Activated CD8-positive, alpha-beta memory T cell treated with anti-CD3 and anti-CD28 coated beads for 36 hours (primary cell): ENCODE measurements around the gene COL23A1. TPM values are rescaled to one million over a fixed set of nuclear protein-coding genes. Genes with fewer than 3 reads are reported as not detected.

Experiments used
- CTCF ChIA-PET: fragments of 350-600 bp; sonication (Branson Sonifier 250); formaldehyde crosslinking; loops from one replicate; lab custom pipeline; 2021; ENCODE audit warnings: antibody characterized with exemption; lab: Charles Lee
- POLR2A ChIA-PET: fragments of 350-600 bp; sonication (Branson Sonifier 250); formaldehyde crosslinking; loops from one replicate; lab custom pipeline; 2021; ENCODE audit warnings: antibody characterized with exemption; lab: Charles Lee
- total RNA-seq, 2 experiments: library from RNA; stranded (reverse); gene quantifications; one replicate each; pipeline ENCODE4 v1.2.3, GENCODE V29; 2021

The COL23A1 gene
- total RNA-seq, 2 experiments from 2014 or later, result 0.11 to 0.13 TPM

- ChIA-PET CTCF (no interaction called here), POLR2A (no interaction called here)
These were observed 70.4 kb downstream of the COL23A1 start for GRCh38 chr5:178519804-178520203.

GRCh38 chr5:178519155-178519554 is 71.0 kb downstream of the COL23A1 start:
- CTCF ChIA-PET, result no interaction called here
- POLR2A ChIA-PET, result no interaction called here

DNA sequence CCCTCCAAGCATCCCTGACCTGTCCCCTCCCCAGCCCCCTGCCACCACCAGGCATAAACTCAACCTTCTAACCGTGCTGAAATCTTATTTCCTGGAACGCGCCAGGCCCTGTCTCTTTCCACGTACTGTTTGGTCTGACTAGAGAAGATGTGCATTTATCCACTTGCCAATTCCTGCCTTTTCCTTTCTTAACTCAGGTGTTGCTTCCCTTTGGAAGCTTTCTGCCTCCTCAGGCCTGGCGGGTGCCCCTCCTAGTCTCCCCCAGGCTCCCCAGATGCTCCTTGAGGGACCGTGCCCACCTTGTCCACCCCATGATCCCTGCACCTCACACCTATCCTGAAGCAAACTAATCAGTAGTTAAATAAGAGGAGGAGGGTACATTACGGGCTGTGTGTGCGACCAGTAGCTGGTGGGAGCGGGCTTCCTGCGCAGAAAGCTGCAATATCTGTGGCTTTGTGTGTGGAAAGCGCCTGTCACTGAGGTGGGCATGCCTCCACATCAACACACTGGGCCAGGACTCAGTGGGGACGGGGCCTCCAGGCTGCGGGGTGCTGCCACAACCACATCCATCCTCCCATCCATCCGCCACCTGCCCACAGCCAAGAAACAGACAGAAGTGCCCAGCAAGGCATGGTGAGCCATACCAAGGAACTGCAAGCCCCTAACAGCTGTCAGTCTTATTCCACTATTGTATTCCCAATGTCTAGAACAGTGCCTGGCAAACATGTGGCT is 73.5 kb downstream of the COL23A1 start:
- ChIA-PET CTCF (no interaction called here), POLR2A (no interaction called here)

DNA sequence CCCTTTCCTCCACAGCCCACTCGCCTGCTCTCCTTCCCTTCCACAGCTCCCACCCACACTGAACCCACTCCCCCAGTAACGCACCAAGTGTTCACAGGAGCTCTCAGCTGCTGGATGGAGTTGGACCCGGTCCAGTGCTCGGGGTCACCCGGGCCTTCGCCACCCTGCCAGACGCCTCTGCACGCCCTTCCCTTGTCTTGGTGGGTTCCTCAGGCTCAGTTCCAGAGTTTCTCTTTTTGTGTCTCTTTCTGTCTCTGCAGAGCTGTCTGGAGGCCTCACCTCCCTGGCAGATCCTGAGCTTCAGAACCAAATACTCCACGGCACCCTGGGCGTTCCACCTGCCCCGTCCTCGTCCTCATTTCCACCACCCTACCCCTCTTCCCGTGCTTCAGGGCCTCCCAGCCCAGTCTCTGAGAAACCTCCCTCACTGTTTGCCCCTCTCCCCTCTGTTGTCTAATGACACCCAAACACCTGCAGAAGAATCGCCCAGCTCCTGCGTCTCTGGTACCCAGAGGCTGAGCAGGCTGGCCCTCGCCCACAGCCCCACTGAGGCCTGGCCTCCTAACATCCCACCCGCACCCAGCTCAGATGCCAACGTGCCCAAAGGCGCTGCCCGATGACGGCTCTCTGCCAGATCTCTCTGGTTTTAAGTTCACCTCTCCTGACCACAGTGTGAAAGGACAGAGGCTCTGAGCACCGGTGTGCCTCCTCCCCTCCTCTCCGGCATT is 74.3 kb downstream of the COL23A1 start:
- CTCF ChIA-PET, result no interaction called here
- POLR2A ChIA-PET, result no interaction called here

- CTCF ChIA-PET, result no interaction called here
- POLR2A ChIA-PET, result no interaction called here
These were observed 75.3 kb downstream of the COL23A1 start for GRCh38 chr5:178514851-178515418.

DNA sequence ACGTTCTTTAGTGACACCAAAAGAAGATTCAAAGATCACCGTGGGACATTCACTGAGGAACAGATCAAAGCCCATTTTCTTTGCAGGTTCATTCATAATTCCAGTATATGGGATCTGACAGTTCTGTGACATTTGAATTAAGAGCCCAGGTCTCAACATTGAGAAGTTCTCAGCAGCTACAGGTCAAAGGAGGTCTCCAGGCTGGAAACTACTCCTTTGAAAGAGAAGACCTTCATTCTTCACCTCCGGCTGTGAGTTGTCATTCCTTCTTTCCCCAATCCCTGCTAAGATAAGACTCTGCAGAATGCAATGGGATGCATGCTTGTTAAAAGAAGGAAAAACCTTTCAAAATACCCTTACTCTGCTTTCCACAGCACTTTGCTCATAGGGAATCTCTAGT is 79.0 kb downstream of the COL23A1 start:
- ChIA-PET POLR2A (no interaction called here), CTCF (no interaction called here)

- ChIA-PET CTCF (no interaction called here), POLR2A (interaction anchor here (0.5 kb wide), 1 partner anchor 1338 kb away, joined by 6 read pairs; no protein-coding TSS in a partner anchor)
These were observed 80.6 kb downstream of the COL23A1 start for GRCh38 chr5:178509491-178510057.

GRCh38 chr5:178507151-178507932 is 82.9 kb downstream of the COL23A1 start:
- ChIA-PET CTCF (no interaction called here), POLR2A (no interaction called here)

DNA sequence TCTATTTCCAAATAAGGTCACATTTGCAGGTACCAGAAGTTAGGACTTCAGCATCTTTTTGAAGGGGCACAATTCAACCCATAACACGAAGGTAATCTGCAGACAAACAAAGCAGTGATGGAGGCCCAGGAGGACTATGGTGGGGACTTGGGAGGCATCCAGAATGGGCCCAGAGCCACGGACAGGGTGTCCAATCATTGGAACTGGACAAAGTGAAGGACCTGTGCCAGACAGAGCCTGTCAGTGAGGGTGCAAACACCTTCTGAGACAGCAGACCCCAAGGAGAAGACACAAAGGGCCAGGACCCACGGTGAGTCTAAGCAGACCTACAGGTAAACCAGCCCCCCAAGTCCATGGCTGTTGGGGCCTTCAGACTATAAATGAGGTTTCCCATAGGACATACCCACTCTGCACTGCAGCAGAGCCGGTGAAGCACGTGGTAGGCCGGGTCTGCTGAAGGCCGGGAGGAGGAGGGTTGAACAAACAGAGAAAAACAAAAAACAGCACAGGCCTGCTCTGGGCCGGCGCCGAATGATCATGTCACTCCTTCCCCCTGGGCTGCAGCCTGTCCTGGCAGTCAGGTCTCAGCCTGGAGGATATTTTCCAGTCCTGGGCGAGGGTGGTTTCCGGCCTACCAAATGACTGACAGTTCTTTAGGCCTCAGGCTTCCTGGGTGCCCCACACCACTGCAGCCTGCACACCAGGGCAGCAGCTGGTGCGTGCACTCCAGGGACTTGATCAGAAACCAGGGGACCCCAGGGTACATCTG is 84.4 kb downstream of the COL23A1 start:
- CTCF ChIA-PET, result no interaction called here
- POLR2A ChIA-PET, result no interaction called here

DNA sequence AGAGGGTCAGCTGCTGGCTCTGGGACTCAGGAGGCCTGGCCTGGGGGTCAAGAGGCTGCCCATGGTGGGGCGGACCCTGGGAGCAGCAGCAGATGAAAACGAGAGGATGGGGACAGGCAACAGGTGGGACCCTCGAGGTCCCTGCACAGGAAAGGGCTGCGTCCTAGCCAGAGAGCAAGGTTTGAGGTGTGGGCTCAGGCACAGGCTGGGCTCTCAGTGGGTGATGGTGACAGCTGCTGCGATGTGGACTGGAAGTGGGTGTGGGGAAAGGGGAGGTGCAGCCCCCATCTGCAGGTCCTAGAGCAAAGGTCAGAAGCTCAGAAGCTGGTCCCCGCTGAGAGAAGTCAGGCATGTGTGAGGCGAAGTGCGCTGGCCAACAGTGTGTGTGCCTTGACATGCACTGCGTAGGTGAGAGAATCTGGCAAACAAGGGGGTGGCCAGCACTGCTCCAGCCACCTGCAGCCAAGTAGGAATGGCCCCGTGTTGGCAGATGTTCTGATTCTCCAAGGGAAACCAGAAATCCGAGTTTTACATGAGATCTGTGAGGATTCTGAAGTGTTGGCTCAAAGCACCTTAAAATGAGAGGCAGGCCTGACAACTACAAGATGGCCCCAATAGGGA is 85.7 kb downstream of the COL23A1 start:
- ChIA-PET CTCF (no interaction called here), POLR2A (no interaction called here)

- POLR2A ChIA-PET, result no interaction called here
- CTCF ChIA-PET, result no interaction called here
These were observed 87.6 kb downstream of the COL23A1 start for GRCh38 chr5:178502401-178503100.

- ChIA-PET CTCF (no interaction called here), POLR2A (no interaction called here)
These were observed 90.8 kb downstream of the COL23A1 start for GRCh38 chr5:178499352-178499751.

DNA sequence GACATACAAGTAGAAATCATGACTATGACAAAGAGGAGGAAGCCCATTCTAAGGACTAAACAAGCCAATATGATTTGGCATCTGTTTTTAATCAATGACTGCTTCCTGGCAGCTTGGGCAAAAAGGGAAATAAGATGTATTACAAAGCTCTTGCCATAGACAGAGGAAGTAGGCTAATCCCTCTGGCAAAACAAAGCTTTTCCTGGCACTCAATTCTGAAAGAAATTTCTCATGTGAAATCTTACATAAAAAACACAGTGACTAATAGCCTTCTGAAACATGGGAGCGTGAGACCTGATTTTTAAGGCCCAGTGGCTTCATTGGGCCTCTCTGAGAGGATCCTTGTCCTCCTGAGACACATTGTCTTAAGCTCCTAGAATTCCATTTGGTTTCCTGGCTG is 93.6 kb downstream of the COL23A1 start:
- POLR2A ChIA-PET, result no interaction called here
- CTCF ChIA-PET, result no interaction called here

DNA sequence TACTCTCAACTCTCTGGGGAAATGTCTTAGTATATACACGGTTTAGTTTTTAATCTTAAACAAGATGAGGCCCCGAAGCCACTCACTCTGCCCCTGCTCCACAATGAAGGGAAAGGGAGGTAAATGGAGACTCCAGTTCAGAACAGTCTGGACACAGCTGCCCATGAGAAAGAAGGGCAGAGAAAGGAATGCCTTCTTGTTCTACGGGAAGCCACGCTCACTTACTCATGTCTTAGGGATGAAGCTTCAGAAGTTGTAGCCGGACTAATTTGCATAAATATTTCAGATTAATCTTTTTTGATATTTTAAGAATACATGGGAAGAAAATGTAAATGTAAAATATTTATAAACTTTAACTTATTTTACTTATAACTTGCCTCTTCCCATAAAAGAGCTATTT is 94.0 kb downstream of the COL23A1 start:
- ChIA-PET POLR2A (no interaction called here), CTCF (no interaction called here)

- CTCF ChIA-PET, result no interaction called here
These were observed 94.5 kb downstream of the COL23A1 start for GRCh38 chr5:178495706-178496105.

DNA sequence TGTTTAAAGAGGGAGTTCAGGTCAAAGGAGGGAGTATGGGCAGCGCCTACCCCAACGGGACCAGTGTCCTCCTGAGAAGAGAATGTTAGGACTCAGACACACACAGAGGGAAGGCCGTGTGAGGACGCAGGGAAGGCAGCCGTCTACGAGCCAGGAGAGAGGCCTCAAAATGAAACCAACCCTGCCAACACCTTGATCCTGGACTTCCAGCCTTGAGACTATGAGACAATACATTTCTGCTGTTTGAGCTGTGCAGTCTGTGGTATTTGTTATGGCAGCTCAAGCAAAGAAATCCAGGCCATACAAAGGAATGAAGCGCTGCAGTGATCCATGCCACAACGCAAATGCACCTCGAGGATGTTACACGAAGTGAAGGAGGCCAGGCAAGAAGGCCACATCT is 97.9 kb downstream of the COL23A1 start:
- POLR2A ChIA-PET, result no interaction called here
- CTCF ChIA-PET, result no interaction called here

More at GRCh38 chr5:178495706-178496105, 94.5 kb downstream of the COL23A1 start:
- POLR2A ChIA-PET, result no interaction called here

DNA sequence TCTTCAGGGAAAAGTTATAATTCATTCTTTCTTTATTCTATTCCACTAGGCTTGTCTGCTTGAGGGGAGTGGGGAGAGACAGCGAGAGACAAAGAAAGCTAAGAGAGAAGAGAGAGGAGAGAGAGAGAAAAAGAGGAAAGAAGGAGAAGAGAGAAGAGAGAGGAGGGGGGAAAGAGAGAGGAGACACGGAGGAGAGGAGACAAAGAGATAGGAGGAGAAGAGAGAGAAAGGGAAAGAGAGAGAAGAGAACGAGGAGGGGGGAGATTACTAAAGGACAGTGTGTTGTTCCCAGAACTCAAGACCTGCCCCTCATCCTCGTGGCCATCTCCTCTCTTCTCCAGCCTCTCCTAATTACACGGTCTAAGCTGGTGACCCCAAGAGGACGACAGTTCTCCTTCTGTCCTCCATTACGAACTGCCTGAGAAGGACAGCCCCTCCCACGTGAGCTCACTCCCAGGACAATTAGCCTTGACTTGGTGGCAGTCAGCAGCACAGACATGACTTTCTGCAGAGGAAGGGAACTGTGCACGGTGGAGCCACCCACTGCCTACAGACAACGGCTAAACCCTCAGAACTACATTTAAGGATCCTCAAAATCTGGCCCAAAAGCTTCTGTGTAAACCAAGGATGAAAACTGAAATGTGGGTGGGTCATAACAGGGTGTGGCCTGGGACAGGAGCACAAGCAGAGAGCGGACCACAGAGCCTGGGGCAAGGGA is 99.1 kb downstream of the COL23A1 start:
- POLR2A ChIA-PET, result no interaction called here
- CTCF ChIA-PET, result no interaction called here
